Adrenal gland (tissue), 5 donors: ENCODE results near the gene GPR158.

Experiments used
- CTCF ChIP-seq, 6 experiments: fragments of 450-650 bp in 4 of 6; fragments of 200-600 bp in 2 of 6; sonication (generic) in 1 of 6; IDR thresholded peaks; 1 replicate in 5 of 6; 2 replicates in 1 of 6; pipeline versions ENCODE4 v1.5.1 to v1.8.0; 2016 to 2021; ENCODE audit warnings: antibody characterized with exemption in 6 of 6, mild to moderate bottlenecking in 2 of 6, moderate library complexity in 1 of 6
- POLR2A ChIP-seq, 2 donors: fragments of 450-650 bp; IDR thresholded peaks; one replicate each; pipeline ENCODE4 v1.6.1; 2017; ENCODE audit warnings: antibody characterized with exemption in 2 of 2, mild to moderate bottlenecking in 2 of 2, moderate library complexity in 1 of 2
- donor health status: DM: no; HTN: no; CAD: no.

- no peak for TF ChIP-seq POLR2A (IDR thresholded peaks at IDR 0.05)
- no peak for TF ChIP-seq CTCF (IDR thresholded peaks at IDR 0.05)
These were observed 323.8 kb downstream of the GPR158 start for GRCh38 chr10:25498645-25499044.
